NK-92 treated with Interleukin-12 subunit alpha and Interleukin-12 subunit beta, amount 100 ng/mL, for 24 hours (cell line): Measurements from ENCODE around the gene ADORA1.

Experiments used
- DNase-seq: peaks from one replicate; lab custom pipeline; 2025; lab: John Stamatoyannopoulos, UW

ADORA1 gene

GRCh38 chr1:203142684-203143408 lies 15.3 kb downstream of the ADORA1 start:
- DNase-seq, result no peak

GRCh38 chr1:203143641-203144040 lies 16.1 kb downstream of the ADORA1 start:
- DNase-seq, result no peak

GRCh38 chr1:203144661-203145060 lies 17.1 kb downstream of the ADORA1 start:
- DNase-seq, result no peak

- DNase-seq, result no peak
Measured at GRCh38 chr1:203145321-203146041, 18.0 kb downstream of the ADORA1 start.

GRCh38 chr1:203146042-203146369 lies 18.5 kb downstream of the ADORA1 start:
- no peak for DNase-seq

GRCh38 chr1:203146537-203146936 lies 19.0 kb downstream of the ADORA1 start:
- DNase-seq, result no peak

- DNase-seq, result no peak
Measured at GRCh38 chr1:203147376-203147775, 19.9 kb downstream of the ADORA1 start.

- DNase-seq, result no peak
Measured at GRCh38 chr1:203148127-203148526, 20.6 kb downstream of the ADORA1 start.

- no peak for DNase-seq
Measured at GRCh38 chr1:203148579-203148978, 21.1 kb downstream of the ADORA1 start.

- no peak for DNase-seq
Measured at GRCh38 chr1:203149188-203149840, 21.8 kb downstream of the ADORA1 start.

- no peak for DNase-seq
Measured at GRCh38 chr1:203150511-203151297, 23.2 kb downstream of the ADORA1 start.

- DNase-seq, result no peak
Measured at GRCh38 chr1:203151362-203152157, 24.0 kb downstream of the ADORA1 start.

- no peak for DNase-seq
Measured at GRCh38 chr1:203152158-203153034, 24.9 kb downstream of the ADORA1 start.

- no peak for DNase-seq
Measured at GRCh38 chr1:203153051-203153988, 25.8 kb downstream of the ADORA1 start.

GRCh38 chr1:203153989-203154821 lies 26.7 kb downstream of the ADORA1 start:
- DNase-seq, result no peak

GRCh38 chr1:203156280-203156679 lies 28.8 kb downstream of the ADORA1 start:
- no peak for DNase-seq

GRCh38 chr1:203158423-203158822 lies 30.9 kb downstream of the ADORA1 start:
- DNase-seq, result no peak

GRCh38 chr1:203158960-203159665 lies 31.6 kb downstream of the ADORA1 start:
- DNase-seq, result no peak
